ENCODE data around the gene RPSA.
"Not testable (repeated sequence)": the region's sequence is repeated elsewhere in the genome, so short reads cannot be mapped to it uniquely, and the experiment has no call there.

The RPSA gene

DNA sequence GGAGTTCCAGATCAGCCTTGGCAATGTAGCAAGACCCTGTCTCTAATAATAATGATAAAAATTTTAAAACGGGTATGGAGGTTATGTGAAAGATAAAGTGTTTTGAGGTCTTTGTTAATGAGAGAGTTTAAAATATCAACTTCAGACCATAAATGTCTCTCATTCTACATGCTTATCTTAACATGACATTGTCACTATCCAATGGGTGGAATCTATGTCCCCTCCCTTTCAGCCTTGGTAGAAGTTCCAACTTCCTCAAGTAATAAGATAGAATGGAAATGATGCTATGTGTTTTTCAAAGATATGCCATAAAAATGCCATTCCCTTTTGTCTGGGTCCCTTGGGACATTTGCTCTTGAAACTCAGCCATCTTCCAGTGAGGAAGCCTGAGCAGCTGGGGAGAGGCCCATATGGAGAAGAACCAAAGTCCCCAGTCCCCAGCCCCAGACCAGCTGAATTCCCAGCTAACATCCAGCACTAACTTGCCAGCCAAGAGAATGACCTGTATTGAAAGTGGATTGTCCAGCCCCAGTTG is 17.0 kb downstream of the RPSA start:
- DNase-seq, result no peak

GRCh38 chr3:39426312-39426711 is 19.8 kb downstream of the RPSA start:
- DNase-seq, result no peak

DNA sequence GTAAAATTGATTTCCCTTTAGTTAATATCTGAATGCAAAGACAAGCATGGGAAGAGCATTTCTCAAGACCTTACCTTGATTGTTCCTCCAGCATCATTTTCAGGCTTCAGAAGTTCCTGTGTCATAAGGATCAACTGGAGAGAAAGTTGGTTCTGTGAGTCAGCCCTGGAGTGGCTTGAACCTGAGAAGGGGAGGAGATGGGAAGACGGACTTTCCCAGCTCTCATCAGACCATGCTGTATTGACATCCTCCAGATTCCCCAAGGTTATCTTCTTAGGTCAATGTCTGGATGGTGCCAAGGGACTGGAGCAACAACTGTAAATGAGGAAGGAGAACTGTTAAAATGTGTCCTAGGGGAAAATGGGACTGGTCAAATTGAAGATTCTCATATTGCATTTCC is 21.0 kb downstream of the RPSA start:
- DNase-seq, result no peak

DNA sequence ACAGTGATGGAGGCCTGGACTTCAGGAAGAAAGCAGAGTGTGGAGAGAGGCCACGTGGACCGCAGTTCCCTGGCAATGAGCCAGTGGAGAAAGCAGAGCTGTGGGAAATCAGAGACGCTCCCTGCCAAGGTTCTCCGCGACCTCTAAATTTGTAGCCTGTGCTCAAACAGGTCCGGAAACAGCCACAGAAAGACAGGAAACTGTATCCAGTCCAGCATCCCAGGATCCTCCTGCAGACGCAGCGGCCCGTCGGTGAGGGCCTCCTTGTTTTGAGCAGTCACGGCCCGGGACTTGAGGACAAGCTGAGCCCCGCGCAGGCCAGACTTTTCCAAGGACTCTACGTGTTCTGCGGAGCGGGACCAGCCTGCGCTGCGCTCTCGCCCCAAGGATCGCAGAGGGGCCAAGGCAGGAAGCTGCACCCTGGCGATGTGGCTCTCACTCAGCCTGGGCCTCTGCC is 22.3 kb downstream of the RPSA start:
- no peak for DNase-seq

DNA sequence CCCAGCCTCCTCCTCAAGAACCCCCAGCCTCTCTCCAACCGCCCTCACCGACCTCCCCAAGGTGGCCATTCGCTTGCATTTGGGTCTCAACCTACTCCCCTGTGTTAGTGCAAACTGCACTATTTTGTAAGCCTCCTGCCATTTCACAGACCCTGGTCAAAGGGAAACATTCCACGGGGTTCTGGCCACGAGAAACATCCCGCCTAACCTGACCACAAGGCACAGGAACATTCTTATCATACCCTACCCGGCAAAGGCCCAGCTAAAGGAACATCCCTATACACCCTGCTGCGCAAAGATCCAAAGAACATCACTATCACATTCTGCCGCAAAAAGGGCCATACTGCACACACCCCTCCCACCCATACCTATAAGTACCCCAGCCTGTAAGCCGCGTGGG is 22.9 kb downstream of the RPSA start:
- no peak for DNase-seq

- DNase-seq, result no peak
Measured at GRCh38 chr3:39432342-39432741, 25.8 kb downstream of the RPSA start.

DNA sequence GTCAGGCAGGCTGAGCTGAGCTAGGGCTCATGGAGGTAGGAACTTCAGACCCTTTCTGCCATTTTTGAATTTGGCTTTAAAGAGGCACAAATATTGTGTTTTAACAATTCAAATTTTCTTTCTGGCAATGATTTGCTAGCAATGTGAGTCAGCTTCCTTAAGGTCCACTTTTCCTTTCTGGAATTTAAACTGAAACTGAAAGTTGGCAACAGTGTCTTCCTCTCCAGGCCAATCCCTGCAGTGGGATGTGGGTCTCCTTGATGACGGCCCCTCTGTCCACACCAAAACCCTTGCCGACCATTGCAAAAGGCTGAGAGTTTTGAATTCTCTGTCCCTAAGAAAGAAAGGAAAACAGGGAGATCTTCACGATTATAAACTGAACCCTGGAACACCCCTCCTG is 27.1 kb downstream of the RPSA start:
- DNase-seq, result no peak

- no peak for DNase-seq
Measured at GRCh38 chr3:39434574-39434973, 28.1 kb downstream of the RPSA start.

DNA sequence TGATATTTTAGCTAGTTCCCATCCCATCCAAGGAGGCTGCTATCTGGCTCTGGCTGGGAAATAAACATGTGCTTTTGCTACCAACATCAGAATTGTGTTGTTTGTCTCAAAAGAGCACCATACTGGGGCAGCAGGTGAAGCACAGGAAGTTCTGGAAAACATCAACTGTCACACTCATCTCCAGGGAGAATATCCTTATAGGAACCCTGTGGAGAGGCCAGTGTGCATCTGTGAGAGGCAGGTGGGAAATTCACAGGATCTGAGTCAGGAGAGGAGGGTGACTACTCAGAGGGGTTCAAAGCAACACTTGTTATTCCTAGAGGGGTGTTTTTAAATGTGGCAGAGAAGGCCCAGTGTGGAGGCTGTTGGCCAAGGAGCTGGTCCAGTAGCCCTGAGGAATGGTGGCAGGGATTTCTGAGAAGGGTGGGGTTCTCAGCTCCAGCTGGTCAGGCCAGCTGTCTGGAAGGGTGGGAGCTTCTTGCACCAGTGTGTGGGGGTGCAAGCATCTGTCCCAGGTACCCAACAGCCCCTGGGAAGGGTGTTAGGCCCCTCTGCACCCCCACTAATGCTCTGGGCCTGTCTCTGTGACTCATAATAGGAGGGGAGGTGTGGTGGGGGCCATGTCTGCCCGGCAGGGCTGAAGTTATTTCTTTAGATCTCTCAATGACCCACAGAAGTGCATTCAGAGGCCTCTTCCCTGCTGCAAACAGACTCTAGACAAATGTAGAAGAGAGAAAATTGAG is 28.7 kb downstream of the RPSA start:
- no peak for DNase-seq

DNA sequence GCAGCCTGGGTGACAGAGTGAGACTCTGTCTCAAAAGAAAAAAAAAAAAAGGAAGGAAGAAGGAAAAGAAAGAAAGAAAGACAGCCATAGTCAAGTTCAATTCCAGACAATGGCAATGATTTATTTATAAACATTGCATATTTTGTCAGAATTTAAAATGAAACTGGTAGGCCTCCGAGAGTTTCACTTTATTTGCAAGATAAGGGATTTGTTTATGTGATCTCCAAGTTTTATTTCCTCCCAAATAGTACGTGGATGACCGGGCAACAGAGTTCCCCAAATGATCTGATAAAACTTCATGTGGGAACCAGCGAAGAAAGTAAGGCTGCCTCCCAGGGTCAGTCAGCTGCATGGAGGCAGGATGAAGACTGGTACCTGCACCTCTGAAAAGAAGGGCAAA is 32.4 kb downstream of the RPSA start:
- no peak for DNase-seq

- no peak for DNase-seq
Measured at GRCh38 chr3:39440316-39440715, 33.8 kb downstream of the RPSA start.

- no peak for DNase-seq
Measured at GRCh38 chr3:39443530-39443929, 37.0 kb downstream of the RPSA start.

GRCh38 chr3:39445927-39446326 is 39.4 kb downstream of the RPSA start:
- no peak for DNase-seq

GRCh38 chr3:39446444-39446843 is 39.9 kb downstream of the RPSA start:
- no peak for DNase-seq

GRCh38 chr3:39447637-39448483 is 41.3 kb downstream of the RPSA start:
- peak; percentile 81 to 93 for DNase-seq

DNA sequence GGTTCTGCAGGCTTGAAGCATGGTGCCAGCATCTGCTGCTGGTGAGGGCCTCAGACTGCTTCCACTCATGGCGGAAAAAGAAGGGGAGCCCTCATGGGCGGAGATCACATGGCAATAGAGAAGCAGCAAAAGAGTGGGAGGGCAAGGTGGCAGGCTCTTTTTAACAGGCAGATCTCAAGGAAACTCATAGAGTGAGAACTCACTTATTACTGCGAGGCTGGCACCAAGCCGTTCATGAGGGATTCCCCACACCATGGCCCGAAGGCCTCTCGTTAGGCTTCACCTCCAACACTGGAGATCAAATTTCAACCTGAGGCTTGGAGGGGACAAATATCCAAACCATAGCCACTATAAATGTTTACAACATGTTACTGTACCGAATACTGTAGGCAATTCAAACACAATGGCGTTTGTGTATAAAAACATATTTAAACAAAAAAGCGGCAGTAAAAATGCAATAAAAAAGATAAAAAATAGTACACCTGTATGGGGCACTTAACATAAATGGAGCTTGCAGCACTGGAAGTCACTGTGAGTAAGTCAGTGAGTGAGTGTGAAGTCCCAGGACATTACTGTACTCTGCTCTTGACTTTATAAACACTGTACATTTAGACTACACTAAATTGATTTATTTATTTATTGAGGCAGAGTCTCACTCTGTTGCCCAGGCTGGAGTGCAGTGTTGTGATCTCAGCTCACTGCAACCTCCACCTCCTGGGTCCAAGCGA is 42.1 kb downstream of the RPSA start:
- DNase-seq, result peak; percentile 5 to 17

DNA sequence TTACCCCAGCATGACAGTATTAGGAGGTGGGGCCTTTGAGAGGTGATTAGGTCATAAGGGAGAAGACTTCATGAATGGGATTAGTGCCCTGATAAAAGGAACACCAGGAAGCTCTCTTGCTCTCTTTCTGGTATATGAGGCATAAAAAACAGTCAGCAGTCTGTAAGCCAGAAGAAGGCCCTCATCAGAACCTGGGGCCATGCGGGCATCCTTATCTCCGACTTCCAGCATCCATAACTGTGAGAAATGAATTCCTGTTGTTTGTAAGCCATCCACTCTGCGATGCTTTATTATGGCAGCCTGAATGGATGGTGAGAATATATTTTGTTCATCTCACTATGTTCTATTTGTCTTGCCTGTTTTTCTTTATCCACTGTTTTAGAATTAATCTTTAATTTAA is 43.3 kb downstream of the RPSA start:
- DNase-seq, result no peak

GRCh38 chr3:39453134-39453533 is 46.6 kb downstream of the RPSA start:
- no peak for DNase-seq

DNA sequence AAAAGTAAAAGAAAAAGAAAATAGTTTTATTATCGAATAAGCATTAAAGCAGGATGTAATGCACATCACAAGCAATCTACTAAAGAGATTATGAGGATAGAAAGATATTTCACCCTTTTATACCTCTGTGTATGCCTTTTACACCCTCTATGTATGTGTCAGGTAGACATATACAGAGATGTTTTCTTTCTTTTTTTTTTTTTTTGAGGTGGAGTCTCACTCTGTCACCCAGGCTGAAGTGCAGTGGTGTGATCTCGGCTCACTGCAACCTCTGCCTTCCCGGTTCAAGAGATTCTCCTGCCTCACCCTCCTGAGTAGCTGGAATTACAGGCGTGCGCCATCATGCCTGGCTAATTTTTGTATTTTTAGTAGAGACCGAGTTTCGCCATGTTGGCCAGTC is 47.4 kb downstream of the RPSA start:
- DNase-seq, result not testable (repeated sequence)

DNA sequence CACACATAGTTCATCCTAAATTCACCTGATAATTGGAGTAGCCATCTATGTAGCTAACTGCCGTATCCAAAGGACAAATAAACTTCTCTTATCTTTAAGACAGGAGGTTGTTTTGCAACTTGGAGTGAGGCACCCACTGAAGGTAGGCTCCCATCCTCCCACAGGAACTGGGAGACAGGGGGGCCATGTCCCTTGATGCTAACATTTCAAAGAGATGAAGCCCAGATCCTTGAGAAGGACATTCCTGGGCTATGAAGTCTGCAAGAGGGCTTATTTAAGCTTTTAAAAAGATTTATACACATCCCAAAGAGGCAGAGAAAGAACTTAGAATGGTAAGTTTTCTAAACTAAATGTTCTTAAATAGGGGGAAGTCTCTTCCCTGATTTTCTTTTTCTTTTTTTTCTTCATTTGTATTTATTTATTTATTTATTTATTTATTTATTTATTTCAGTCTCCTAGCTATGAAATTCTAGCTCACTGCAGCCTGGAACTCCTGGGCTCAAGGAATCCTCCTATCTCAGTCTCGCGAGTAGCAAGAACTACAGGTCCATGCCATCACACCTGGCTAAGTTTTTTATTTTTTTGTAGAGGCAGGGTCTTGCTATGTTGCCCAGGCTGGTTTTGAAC is 48.2 kb downstream of the RPSA start:
- DNase-seq, result no peak

DNA sequence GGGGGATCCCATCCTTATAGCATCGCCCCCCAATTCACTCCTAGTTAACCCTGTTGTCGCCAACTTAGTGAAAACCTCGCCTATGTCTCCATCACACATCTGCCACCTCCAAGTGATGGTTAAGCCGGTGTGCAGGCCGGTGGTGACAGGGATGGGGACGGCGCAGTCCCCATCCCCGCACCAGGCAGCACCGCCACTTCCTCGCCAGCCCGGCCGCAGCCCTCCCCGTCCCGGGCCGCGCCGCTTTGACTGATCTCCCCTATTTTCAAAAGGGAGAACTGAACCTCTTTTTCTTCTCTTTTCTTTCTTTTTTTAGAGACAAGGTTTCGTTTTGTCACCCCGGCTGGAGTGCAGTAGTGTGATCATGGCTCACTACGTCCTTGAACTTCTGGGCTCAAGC is 49.6 kb downstream of the RPSA start:
- DNase-seq, result no peak

DNA sequence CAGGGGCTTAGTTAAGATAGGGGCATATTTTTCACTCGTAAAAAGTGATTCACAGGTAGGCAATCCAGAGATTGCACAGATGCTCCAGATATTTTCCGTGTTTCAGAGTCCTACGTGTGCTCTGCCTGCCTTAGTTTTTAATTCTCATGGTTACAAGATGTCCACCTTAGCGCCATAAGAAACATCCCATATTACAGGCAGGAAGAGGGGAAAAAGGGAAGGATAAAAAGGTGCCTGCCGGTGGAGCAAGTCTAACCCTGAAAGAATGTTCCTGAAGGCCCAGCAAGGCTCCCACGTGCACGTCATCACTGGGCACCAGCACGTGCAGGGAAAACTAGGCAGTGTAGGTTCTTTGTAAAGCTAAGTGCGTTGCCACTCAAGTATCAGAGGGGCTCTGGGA is 50.8 kb downstream of the RPSA start:
- no peak for DNase-seq

- not testable (repeated sequence) for DNase-seq
Measured at GRCh38 chr3:39458579-39458978, 52.1 kb downstream of the RPSA start.

All from NCI-H526 (cell line).